H9 (cell line): Measurements from ENCODE around the gene STK25. TPM values are rescaled to one million over a fixed set of nuclear protein-coding genes. Genes with fewer than 3 reads are reported as not detected.
"Not testable (repeated sequence)": the region's sequence is repeated elsewhere in the genome, so short reads cannot be mapped to it uniquely, and the experiment has no call there.

Experiments used
- DNase-seq: peaks from one replicate; pipeline ENCODE4 v3.0.0-alpha.2; 2017
- H2AFZ ChIP-seq: one replicate; pipeline ENCODE4 v1.6.1; 2013; ENCODE audit warnings: mild to moderate bottlenecking, low read length, control low read depth, moderate library complexity
- H2AK5ac ChIP-seq: 2 replicates; pipeline ENCODE4 v1.6.1; 2013; ENCODE audit warnings: low read length, control low read depth, mixed read lengths; ENCODE audit not compliant: insufficient read length
- H2BK120ac ChIP-seq: one replicate; pipeline ENCODE4 v1.6.1; 2013; ENCODE audit warnings: low read depth, mild to moderate bottlenecking, low read length, control low read depth, inconsistent platforms; ENCODE audit not compliant: poor library complexity, severe bottlenecking
- H2BK12ac ChIP-seq: 2 replicates; pipeline ENCODE4 v1.6.1; 2013; ENCODE audit warnings: low read length, control low read depth, mixed read lengths, low read depth; ENCODE audit not compliant: insufficient read length
- H2BK15ac ChIP-seq: 2 replicates; pipeline ENCODE4 v1.6.1; 2013; ENCODE audit warnings: low read depth, low read length, control low read depth
- H2BK20ac ChIP-seq: one replicate; pipeline ENCODE4 v1.6.1; 2013; ENCODE audit warnings: low read depth, mild to moderate bottlenecking, low read length, control low read depth, inconsistent platforms; ENCODE audit not compliant: poor library complexity, severe bottlenecking
- H2BK5ac ChIP-seq: 2 replicates; pipeline ENCODE4 v1.6.1; 2013; ENCODE audit warnings: low read length, control low read depth, mixed read lengths; ENCODE audit not compliant: insufficient read length
- H3K14ac ChIP-seq: 2 replicates; pipeline ENCODE4 v1.6.1; 2013; ENCODE audit warnings: low read length, control low read depth; ENCODE audit not compliant: insufficient read depth
- H3K18ac ChIP-seq: 2 replicates; pipeline ENCODE4 v1.6.1; 2013; ENCODE audit warnings: low read depth, mild to moderate bottlenecking, mixed read lengths, low read length, control low read depth; ENCODE audit not compliant: insufficient read length
- H3K23ac ChIP-seq: 2 replicates; pipeline ENCODE4 v1.6.1; 2013; ENCODE audit warnings: low read length, control low read depth, mixed read lengths, low read depth; ENCODE audit not compliant: insufficient read length
- H3K23me2 ChIP-seq: 2 replicates; pipeline ENCODE4 v1.6.1; 2013; ENCODE audit warnings: low read depth, mild to moderate bottlenecking, mixed read lengths, low read length, control low read depth; ENCODE audit not compliant: insufficient read length, poor library complexity, severe bottlenecking
- H3K27ac ChIP-seq: 2 replicates; pipeline ENCODE4 v1.5.1; 2013; ENCODE audit warnings: low read length, control low read depth, mixed read lengths, low read depth; ENCODE audit not compliant: insufficient read length
- H3K27me3 ChIP-seq: 2 replicates; pipeline ENCODE4 v1.6.1; 2013; ENCODE audit warnings: low read length, control low read depth, inconsistent platforms; ENCODE audit not compliant: insufficient read depth
- H3K4ac ChIP-seq: 2 replicates; pipeline ENCODE4 v1.6.1; 2013; ENCODE audit warnings: low read depth, mild to moderate bottlenecking, control low read depth, inconsistent platforms, low read length, moderate library complexity
- H3K4me1 ChIP-seq: 2 replicates; pipeline ENCODE4 v1.6.1; 2013; ENCODE audit warnings: low read length, control low read depth, inconsistent platforms; ENCODE audit not compliant: insufficient read depth
- H3K4me2 ChIP-seq: 2 replicates; pipeline ENCODE4 v1.6.1; 2013; ENCODE audit warnings: low read length, control low read depth, mixed read lengths; ENCODE audit not compliant: insufficient read length, insufficient read depth
- H3K56ac ChIP-seq: 2 replicates; pipeline ENCODE4 v1.6.1; 2013; ENCODE audit warnings: low read depth, mild to moderate bottlenecking, mixed read lengths, low read length, control low read depth; ENCODE audit not compliant: insufficient read length
- H3K79me1 ChIP-seq: 2 replicates; pipeline ENCODE4 v1.6.1; 2013; ENCODE audit warnings: low read depth, mild to moderate bottlenecking, moderate library complexity, low read length, control low read depth, inconsistent platforms; ENCODE audit not compliant: insufficient read depth, poor library complexity, severe bottlenecking
- H3K79me2 ChIP-seq: 2 replicates; pipeline ENCODE4 v1.6.1; 2013; ENCODE audit warnings: low read length, control low read depth, inconsistent platforms; ENCODE audit not compliant: insufficient read depth
- H3K9ac ChIP-seq: 2 replicates; pipeline ENCODE4 v1.6.1; 2013; ENCODE audit warnings: low read length, control low read depth, mixed read lengths; ENCODE audit not compliant: insufficient read length; ENCODE audit errors: extremely low read depth
- H3K9me3 ChIP-seq: one replicate; pipeline ENCODE4 v1.6.1; 2013; ENCODE audit warnings: low read depth, low read length, inconsistent platforms; ENCODE audit not compliant: control insufficient read depth
- H3T11ph ChIP-seq: one replicate; pipeline ENCODE4 v1.6.1; 2013; ENCODE audit warnings: mild to moderate bottlenecking, low read length, control low read depth, inconsistent platforms
- H4K20me1 ChIP-seq: one replicate; pipeline ENCODE4 v1.6.1; 2013; ENCODE audit not compliant: control insufficient read depth, insufficient read length, insufficient read depth
- H4K5ac ChIP-seq: 2 replicates; pipeline ENCODE4 v1.6.1; 2013; ENCODE audit warnings: low read depth, mild to moderate bottlenecking, mixed read lengths, low read length, control low read depth; ENCODE audit not compliant: insufficient read length
- H4K8ac ChIP-seq: replicated peaks from 2 replicates; pipeline ENCODE4 v1.6.1; 2013; ENCODE audit warnings: low read length, control low read depth, mixed read lengths, low read depth; ENCODE audit not compliant: insufficient read length
- H4K91ac ChIP-seq: 2 replicates; pipeline ENCODE4 v1.6.1; 2013; ENCODE audit warnings: low read depth, mild to moderate bottlenecking, moderate library complexity, mixed read lengths, low read length, control low read depth; ENCODE audit not compliant: insufficient read length
- H3K27ac Mint-ChIP-seq, 3 experiments: 2 replicates in 2 of 3; 3 replicates in 1 of 3; pipeline ENCODE4 v1.8.0; 2020 to 2021; ENCODE audit warnings: mixed read lengths in 3 of 3, mild to moderate bottlenecking in 1 of 3, moderate library complexity in 1 of 3
- H3K27me3 Mint-ChIP-seq: 2 replicates; pipeline ENCODE4 v1.8.0; 2021; ENCODE audit warnings: low read depth, mild to moderate bottlenecking, moderate library complexity, mixed read lengths
- H3K36me3 Mint-ChIP-seq, 3 experiments: 2 replicates in 2 of 3; 3 replicates in 1 of 3; pipeline ENCODE4 v1.8.0; 2020 to 2021; ENCODE audit warnings: low read depth in 3 of 3, mixed read lengths in 3 of 3; ENCODE audit not compliant: insufficient read depth in 1 of 3
- H3K4me1 Mint-ChIP-seq, 2 experiments: 2 replicates each; pipeline ENCODE4 v1.8.0; 2020; ENCODE audit warnings: mixed read lengths in 2 of 2
- H3K4me3 Mint-ChIP-seq, 2 experiments: 2 replicates in 1 of 2; 3 replicates in 1 of 2; pipeline ENCODE4 v1.8.0; 2020 to 2021; ENCODE audit warnings: mild to moderate bottlenecking in 2 of 2, mixed read lengths in 2 of 2, moderate library complexity in 1 of 2
- H3K9me3 Mint-ChIP-seq, 2 experiments: 2 replicates in 1 of 2; 3 replicates in 1 of 2; pipeline ENCODE4 v1.8.0; 2020; ENCODE audit warnings: mild to moderate bottlenecking in 2 of 2, mixed read lengths in 2 of 2, moderate library complexity in 1 of 2
- CTCF ChIP-seq: fragments of 200-600 bp; sonication (generic); conservative IDR thresholded peaks from 3 replicates; pipeline ENCODE4 v1.8.0; 2021; ENCODE audit warnings: antibody characterized with exemption, mild to moderate bottlenecking
- WGBS: extraction: QIAGEN DNeasy Blood & Tissue Kit; methylation state at CpG from one replicate; pipeline ENCODE4 v1.1.7; 2013; ENCODE audit warnings: missing lambda C conversion rate, low lambda C conversion rate, mixed read lengths; ENCODE audit not compliant: insufficient read length; ENCODE audit errors: extremely low coverage; 5-methylcytosine and 5-hydroxymethylcytosine counted together
- total RNA-seq: library from RNA; stranded (reverse); gene quantifications from 2 replicates; pipeline ENCODE4 v1.2.1, GENCODE V29; 2021

STK25 gene
- total RNA-seq, 1 experiment from 2014 or later: 189 TPM

- H3K27me3 Mint-ChIP-seq: no peaks in the 10 kb centered on the region
- no peak overlapping the region for H3K4me3 Mint-ChIP-seq
- Histone ChIP-seq H2BK15ac (no peak overlapping the region), H3K23ac (no peak overlapping the region), H3K9me3 (no peaks in the 10 kb centered on the region), H4K8ac (no peak overlapping the region), H3K4me2 (no peak overlapping the region), H3K9ac (no peak overlapping the region), H4K20me1 (no peaks in the 10 kb centered on the region), H2BK120ac (no peak overlapping the region), H3K79me2 (no peaks in the 10 kb centered on the region), H3K4ac (no peak overlapping the region), H4K91ac (no peak overlapping the region), H3K27ac (no peak overlapping the region), H3K79me1 (no peaks in the 10 kb centered on the region), H4K5ac (no peak overlapping the region), H3K27me3 (no peaks in the 10 kb centered on the region), H2AK5ac (no peak overlapping the region), H3K4me1 (no peaks in the 10 kb centered on the region), H2AFZ (no peak overlapping the region), H2BK12ac (no peak overlapping the region), H3K23me2 (no peaks in the 10 kb centered on the region), H3K14ac (no peak overlapping the region), H2BK5ac (no peak overlapping the region), H3K56ac (no peak overlapping the region), H3K18ac (no peak overlapping the region), H2BK20ac (no peak overlapping the region), H3T11ph (no peak overlapping the region)
- 0 out of 7 replicates have a peak, but pooled peaks cover 0 to 1% (median 0%) of the 10 kb centered on the region in 3 experiments for H3K36me3 Mint-ChIP-seq
- WGBS: no CpG with 5 or more reads among the region's 3 CpGs
- H3K9me3 Mint-ChIP-seq: no peaks in the 10 kb centered on the region
- no peak overlapping the region for H3K27ac Mint-ChIP-seq
- peaks cover 0 to 7% of the 10 kb centered on the region in 2 experiments; a peak in 2 of 4 replicates for H3K4me1 Mint-ChIP-seq
- DNase-seq: no peak
- no peak for TF ChIP-seq CTCF
Measured at GRCh38 chr2:241454837-241455485, 53.4 kb downstream of the STK25 start.

- H3K23ac ChIP-seq, H3K27ac Mint-ChIP-seq, H3K4me2 ChIP-seq, H3K27me3 ChIP-seq, H2AK5ac ChIP-seq, H3K79me1 ChIP-seq, H3K27me3 Mint-ChIP-seq, H3T11ph ChIP-seq, H3K36me3 Mint-ChIP-seq, H3K9me3 Mint-ChIP-seq, H4K5ac ChIP-seq, DNase-seq, H3K9ac ChIP-seq, H3K4me1 Mint-ChIP-seq, H3K23me2 ChIP-seq, H3K9me3 ChIP-seq, H3K14ac ChIP-seq, H4K91ac ChIP-seq, H3K4me1 ChIP-seq, H3K27ac ChIP-seq, H4K20me1 ChIP-seq, H3K56ac ChIP-seq, H3K4me3 Mint-ChIP-seq, H2BK15ac ChIP-seq, H4K8ac ChIP-seq, H2AFZ ChIP-seq, H2BK12ac ChIP-seq, H3K18ac ChIP-seq, H2BK5ac ChIP-seq, H3K79me2 ChIP-seq, H3K4ac ChIP-seq, H2BK20ac ChIP-seq, H2BK120ac ChIP-seq: not testable (repeated sequence)
- no CpG with 5 or more reads among the region's 9 CpGs for WGBS
Measured at GRCh38 chr2:241453919-241454318, 54.5 kb downstream of the STK25 start.
